D341Med (cell line): ENCODE measurements around the gene ZNF425.
"Not testable (repeated sequence)": the region's sequence is repeated elsewhere in the genome, so short reads cannot be mapped to it uniquely, and the experiment has no call there.

ENCODE experiments used
- DNase-seq: peaks from one replicate; pipeline ENCODE4 v3.0.0; 2012; ENCODE audit warnings: low spot score

The ZNF425 gene, protein sequence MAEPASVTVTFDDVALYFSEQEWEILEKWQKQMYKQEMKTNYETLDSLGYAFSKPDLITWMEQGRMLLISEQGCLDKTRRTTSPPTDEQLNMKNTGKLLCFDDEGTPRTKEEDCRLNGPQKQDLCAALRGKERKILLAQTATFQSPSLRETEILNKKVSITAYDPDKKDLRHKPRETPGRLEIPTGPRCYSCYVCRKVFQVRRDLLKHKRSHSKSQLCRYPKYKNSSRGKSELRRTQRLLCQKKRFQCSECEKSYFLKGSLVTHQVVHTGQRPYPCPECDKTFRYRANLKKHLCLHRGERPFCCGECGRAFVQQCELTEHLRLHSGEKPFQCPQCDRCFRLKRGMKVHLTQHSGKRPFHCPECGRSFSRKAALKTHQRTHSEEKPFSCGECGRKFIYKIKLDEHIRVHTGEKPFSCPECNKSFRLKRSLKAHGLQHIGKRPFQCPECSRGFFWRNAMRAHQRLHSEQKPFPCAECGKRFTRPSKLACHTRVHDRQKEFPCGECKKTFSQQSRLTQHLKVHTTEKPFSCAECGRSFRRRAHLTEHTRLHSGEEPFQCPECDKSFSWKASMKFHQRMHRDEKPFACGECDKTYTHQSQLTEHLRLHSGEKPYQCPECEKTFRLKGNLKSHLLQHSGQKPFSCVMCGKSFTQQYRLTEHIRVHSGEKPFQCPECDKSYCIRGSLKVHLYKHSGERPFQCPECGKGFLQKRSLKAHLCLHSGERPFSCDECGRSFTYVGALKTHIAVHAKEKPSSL

DNA sequence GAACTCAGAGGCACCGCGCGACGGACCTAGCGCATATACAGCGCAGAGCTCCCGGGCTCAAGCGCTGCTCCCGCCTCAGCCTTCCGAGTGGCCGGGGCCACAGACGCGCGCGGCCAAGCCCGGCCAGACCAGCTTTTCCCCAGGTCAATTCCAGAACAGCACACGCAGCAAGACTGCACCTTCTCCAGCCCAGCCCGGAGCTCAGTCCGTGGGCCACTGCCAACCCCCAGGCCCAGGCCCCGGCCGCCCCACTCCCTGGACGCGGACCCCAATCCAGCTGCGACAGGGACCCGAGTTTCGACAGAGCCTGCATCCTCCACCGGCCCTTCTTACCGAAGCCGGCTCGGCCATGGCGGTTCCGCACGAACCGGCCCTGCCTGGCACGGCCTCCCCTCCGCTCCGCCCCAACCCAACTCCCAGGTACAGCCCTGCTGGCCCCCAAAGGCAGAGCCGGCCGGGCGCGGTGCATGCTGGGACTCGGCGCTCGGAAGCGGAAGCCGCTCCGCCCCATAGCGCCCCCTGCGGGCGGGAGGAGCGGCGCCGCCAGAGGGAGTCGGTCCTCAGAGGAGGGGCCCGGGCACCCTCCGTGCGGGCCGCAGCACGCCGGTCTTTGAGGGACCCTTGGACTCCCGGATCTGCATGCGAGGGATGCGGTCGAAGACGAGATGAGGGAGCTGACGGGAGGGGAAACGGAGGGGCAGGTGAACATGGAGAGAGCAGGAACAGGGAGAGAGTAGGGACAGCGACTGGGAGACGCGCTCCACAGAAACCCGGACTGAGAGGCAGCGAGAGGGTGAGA lies at the start of gene ZNF425:
ZNF425 (minus strand) TSS at position 462 of the 799 bp plus-strand sequence; CDS start at position 351, 111 bp downstream.
- DNase-seq = peak; percentile 96

DNA sequence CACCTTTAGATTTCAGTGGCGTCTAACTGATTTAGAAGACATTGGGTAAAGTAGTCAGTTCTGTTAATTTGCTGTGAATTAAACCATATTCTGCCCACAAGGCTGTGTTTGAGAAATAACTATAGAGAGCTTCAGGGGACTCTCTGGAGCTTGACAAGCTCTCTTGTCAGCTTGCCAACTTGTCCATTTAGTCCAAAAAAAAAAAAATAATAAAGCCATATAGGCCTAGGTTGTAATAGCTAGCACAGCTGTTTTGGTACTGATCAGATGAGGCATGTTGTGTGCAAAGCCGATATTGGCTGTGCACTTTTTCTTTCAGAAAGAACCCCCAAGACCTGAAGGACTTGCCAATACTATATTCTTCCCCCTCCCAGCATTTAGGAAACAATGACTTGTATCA lies 49.0 kb upstream of the ZNF425 start:
- DNase-seq = no peak

DNA sequence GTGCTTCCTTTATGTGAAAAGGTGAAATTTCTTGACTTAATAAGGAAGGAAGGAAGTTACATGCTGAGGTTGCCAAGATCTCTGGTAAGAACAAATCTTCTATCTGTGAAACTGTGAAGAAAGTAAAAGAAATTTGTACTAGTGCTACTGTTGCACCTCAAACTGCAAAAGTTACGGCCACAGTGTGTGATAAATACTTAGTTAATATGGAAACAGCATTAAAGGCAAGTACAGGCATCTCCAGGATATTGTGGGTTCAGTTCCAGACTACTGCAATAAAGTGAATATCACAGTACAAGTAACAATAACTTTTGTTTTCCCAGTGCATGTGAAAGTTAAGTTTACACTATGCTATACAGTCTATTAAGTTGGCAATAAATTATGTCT lies 46.4 kb upstream of the ZNF425 start:
- no peak for DNase-seq

DNA sequence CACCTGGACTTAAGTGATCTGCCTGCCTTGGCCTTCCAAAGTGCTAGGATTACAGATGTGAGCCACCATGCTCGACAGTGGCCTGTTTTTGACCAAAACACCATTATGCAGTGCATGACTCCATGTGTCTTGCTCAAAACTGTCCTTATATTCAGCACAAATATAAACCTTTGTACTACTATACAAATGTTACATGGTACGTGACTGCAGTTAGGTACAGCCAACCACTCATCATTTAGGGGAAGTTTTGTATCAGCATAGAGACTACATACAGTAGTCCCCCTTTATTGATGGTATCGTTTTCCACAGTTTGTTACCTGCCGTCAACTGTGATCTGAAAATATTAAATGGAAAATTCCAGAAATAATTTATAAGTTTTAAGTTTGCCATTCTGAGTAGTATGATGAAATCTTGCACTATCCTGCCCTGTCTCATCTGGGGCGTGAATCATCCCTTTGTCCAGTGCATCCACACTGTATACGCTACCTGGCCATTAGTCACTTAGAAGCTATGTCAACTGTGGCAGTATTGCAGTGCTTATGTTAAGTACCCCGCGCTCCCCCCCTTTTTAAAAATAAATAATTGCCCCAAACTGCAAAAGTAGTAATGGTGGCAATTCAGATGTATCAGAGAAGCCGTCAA lies 45.9 kb upstream of the ZNF425 start:
- no peak for DNase-seq

DNA sequence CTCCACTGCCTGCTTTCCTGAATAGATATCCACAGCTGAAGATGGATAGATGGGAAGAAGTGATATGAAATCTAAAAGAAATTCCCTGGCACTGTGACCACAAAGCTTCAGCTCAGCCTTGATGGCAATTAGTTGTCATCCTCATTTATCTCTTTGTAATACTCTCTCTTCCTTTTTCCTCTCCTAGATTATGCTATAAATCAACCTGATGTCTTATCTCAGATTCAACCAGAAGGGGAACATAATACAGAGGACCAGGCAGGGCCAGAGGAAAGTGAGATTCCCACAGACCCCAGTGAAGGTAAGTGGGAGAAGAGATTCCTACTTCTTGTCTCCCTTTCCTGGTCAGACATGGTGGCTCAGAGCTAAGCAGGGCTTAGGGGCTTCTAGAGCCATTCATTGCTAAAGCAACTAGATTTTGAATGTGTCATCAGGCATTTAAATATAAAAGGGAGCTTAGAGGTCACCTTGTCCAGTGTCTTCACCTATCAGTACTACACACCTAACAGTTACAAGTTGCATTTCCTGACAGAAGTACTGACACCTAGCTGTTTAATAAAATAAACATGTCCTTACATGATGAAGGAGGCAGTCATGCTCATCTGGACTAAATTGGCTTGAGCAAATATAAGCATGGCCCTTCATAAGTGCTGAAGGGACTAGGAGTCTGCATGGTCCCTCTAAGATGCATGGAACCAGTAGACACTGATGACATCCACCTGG lies 40.7 kb upstream of the ZNF425 start:
- DNase-seq = no peak

DNA sequence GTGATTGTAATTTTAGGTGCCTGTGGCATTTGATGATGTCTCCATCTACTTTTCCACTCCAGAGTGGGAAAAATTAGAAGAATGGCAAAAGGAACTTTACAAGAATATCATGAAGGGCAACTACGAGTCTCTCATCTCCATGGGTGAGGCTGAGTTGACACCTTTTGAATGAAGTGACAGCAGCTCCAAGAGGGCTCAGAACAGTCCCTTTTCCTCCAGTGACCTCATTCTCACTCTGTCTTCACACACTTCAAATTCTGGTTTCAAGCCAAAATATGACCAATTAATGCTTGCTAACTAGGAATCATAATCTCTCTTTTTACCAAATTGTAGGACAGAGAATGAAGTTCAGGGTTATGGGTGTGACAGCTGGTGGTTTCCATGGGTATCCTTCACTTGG lies 40.0 kb upstream of the ZNF425 start:
- DNase-seq = no peak

DNA sequence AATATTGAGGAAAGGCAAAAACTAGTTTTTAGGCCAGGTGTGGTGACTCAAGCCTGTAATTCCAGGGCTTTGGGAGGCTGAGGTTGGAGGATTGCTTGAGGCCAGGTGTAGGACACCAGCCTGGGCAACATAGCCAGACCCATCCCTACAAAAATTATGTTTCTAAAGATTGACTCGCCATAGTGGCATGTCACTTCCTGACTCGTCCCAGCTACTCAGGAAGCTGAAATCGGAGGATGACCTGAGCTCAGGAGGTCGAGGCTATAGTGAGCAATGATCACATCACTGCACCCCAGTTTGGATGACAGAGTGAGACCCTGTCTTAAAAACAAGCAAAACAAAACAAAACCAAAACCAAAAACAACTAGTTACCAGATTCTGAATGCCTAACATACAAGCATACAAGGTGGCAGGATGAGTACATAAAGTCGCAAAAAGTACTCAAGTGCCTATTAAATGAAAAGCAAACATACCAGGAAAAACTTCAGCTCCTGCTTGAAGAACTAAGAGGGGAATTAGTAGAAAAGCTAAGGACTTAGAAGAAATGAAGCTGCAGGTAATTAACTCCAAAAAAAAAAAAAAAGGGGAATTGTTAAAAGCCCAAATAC lies 35.2 kb upstream of the ZNF425 start:
- no peak for DNase-seq

DNA sequence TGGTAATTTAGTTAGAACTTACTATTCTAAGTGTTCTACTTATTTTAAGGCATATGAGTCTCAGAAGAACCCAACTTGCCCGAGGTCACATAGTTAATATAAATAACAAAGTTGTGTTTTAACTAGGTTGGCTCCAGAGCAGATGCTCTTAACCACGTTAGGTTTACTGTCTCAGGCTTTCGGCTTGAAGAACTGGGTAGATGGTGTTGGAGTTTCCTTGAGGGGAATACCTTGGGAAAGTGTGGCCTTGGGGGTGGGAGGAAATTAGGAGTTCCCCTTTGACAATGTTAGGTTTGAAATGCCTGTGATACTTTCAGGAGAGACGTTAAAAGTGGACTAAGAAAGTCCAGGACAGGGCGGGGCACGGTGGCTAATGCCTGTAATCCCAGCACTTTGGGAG lies 30.8 kb upstream of the ZNF425 start:
- DNase-seq = no peak

DNA sequence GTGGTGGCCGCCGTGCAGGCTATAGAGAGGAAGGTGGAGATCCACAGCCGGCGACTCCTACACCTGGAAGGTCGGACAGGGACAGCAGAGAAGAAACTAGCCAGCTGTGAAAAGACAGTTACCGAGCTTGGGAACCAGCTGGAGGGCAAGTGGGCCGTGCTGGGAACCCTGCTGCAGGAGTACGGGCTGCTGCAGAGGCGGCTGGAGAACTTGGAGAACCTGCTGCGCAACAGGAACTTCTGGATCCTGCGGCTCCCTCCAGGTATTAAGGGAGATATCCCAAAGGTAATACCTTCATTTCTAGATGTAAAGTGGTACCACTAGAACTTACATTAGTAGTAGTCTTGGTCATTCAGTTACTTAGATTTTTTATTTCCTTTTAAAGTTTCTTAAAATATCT lies 27.9 kb upstream of the ZNF425 start:
- no peak for DNase-seq

DNA sequence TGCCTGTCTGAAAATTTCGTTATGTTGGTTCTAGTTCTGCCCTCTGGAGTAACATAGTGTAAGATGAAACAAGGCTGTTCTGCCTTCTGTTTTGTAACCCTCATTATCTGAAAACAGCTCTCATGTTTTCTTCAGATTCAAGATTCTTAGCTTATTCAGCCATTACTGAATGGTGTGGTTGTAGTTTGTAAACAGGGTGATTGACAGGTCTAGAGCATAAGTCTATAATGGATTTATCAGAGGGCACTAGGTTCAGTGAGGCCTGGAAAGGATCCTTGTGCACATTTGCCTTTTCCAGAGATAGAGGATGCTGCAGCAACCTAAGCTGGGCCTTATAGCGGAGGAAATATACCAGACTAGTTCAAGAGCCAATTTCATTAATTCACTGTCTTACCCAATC lies 27.2 kb upstream of the ZNF425 start:
- DNase-seq = no peak

DNA sequence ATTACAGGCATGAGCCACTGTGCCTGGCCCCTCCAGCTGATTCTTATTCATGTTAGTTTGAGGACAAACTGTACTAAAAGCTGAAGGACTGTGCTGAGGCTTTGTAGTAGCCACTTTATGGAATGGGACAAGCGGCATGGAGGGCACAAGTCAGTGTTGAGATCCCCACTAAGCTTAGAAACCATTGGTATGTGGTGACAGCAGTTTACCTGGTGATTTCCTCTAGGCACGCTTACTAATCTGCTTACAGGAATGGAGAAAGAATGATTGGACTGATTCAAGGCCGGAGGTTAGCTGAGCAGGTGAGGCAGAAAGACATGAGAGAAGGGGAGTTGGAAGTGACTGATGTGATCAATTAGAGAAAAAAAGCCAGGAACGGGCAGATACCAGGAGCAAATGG lies 24.9 kb upstream of the ZNF425 start:
- DNase-seq = no peak

DNA sequence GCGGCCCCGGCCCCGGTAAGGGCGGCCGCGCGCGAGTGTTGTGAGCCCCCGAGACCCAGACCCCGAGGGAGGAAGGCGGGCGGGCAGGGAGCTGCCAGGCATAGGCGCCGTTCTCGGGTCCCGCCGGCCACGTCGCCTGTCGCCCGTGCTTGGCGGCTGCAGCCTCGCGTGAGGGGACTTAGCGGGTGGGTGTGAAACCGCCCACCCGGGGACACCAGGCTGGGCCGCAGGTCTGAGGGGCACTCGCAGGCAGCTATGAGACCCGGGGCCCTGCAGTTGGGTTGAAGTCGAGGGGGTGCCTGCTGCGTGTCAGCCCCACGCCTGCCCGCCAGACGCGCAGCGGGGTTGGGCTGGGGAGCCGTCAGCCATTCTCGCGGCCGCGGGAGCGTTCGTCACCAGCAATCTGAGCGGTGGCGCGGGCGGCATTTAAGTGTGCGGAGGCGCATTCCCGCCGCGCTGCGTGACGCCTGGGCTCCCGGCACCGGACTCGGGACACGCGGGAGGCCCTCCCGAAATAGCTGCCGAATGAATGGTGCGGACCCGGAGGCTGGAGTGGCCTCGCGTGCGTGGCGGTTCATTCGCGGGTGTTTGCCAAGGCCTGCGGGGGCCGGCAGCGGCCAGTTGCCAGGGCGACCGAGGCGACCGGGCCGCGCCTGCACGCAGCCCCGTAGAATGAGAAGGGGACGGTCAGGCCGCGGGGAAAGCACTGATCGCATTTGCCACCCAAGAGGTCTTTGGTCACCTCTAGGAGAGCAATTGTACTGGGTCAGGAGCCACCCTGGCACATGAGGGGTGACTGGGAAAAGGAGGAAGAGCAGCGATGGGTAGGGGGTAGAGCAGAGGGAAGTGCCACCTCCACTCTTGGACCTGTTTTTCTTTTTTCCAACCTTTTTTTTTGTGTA lies 21.9 kb upstream of the ZNF425 start:
- DNase-seq = peak; percentile 83

DNA sequence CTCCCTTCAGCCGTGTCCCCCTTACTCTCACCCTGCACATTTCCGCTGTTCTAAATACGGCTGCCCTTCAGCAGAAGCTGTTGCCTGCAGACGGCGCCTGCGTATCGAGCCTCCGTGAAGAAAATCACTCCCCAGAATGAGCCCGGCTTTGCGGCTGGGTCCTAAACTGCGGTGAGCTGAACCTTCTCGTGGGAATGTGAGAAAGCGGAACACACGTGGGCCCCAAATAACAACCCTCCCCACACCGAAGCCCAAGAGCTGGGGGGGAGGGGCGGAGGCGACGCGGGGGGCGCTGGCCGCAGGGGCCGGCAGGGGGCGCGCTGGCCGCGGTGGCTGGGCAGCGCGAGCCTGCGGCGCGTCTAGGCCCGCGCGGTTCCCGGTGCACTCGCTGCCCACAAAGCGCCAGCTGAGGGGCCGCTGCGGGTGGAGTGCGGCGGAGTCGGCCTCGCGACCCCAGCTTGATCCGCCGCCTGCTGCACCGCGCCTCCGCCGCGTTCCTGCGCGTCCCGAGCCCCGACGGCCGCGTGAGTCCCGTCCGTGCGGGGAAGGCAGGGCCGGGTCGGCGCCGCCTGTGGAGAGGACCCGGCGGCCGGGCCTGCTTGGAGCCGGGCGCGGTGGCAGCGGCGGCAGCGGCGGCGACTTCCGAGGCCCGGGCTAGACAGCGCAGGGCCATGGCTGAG lies 21.1 kb upstream of the ZNF425 start, which contains the start of gene ZNF398:
ZNF398 (plus strand) TSS at position 382 of the 680 bp plus-strand sequence; CDS start at position 672, 290 bp downstream.
- DNase-seq = peak; percentile 98

DNA sequence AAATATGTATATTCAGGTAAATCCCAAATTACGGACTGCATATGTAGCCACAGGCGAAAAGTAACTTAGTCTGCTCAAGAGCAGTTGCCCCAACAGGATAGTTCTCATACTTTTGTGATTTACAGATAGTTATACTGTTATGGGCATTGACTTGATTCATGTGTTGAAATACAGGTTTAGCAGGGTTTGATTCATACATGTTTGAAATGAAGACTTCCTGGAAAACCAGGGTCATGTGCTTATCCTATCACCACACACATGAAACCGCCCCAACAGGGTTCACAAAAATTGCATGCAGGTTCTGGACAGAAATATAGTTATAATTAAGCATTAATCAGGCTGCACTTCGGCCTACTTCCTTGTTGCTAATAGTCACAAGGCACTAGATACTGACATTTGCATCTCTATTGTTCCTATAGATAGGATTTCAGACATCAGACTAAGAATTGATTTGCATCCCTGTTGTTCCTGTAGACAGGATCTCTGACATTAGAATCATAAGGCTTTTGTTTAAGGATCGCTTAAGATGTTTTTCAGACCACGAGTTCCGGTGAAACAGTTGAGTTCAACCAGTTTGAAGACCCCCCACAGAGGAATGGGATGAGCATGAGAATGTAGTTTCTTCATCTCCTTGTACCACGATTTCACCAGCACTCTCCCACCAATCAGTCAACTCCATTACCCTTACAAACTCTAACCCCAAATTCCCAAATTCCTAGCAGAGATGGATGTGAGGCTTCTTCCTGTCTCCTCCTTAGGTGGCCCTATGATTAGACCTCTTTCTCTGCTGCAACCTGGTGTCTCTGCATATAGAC lies 19.1 kb upstream of the ZNF425 start:
- no peak for DNase-seq

DNA sequence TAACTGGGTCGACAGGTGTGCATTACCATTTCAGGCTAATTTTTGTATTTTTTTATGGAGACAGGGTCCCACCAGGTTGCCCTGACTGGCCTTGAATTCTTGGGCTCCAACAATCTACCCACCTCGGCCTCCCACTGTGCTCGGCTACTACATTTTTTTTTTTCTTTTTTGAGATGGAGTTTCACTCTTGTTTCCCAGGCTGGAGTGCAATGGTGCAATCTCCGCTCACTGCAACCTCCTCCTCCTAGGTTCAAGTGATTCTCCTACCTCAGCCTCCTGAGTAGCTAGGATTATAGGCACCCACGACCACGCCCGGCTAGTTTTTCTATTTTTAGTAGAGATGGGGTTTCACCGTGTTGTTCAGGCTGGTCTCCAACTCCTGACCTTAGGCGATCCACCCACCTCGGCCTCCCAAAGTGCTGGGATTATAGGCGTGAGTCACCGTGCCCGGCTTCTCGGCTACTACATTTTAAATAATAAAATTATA lies 18.4 kb upstream of the ZNF425 start:
- DNase-seq = not testable (repeated sequence)

DNA sequence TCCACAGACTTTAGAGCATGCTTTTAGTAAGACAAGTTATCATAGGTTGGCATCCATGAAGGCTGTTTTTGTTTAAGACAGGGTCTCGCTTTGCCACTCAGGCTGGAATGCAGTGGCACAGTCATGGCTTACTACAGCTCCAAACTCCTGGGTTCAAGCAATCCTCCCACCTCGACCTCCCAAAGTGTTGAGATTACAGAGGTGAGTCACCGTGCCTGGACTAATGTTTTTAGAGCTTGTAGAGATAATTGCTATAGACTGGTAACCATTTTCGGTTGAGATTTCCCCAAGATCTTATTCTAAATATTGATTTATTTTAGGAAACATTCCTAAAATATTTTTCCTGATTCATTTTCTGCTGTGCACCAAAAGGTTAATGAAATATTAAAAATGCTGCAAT lies 15.8 kb upstream of the ZNF425 start:
- no peak for DNase-seq

DNA sequence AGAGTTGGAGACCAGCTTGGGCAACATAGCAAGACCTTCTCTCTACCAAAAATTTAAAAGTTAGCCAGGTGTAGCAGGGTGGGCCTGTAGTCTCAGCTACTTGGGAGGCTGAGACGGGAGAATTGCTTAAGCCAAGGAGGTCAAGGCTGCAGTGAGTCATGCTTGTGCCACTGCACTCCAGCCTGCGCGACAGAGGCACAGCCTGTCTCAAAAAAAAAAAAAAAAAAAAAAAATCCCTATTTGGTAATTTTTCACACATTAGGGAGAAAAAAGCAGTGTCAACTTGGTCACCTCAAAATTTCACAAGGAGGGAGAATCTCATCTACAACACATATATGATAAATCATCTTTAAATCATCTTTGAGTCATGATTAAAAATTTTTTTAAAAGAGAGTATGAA lies 14.7 kb upstream of the ZNF425 start:
- DNase-seq = no peak

DNA sequence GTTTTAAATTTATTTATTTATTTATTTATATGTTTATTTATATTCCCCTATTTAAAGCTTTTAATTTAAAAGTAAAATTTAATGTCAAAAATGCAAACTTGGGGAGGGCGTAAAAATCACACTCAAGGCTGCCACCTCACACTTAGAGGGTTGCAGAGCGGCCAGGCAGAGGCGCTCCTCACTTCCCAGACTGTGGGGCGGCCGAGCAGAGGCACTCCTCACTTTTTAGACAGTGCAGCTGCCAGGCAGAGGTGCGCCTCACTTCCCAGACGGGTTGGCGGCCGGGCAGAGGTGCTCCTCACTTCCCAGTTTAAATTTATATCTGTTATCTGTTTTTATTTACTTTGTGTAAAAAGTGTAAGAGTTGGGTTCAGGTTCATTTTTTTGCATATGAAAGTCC lies 10.0 kb upstream of the ZNF425 start:
- no peak for DNase-seq
